ENCODE results near the gene MCTP1.
"Not testable (repeated sequence)": the region's sequence is repeated elsewhere in the genome, so short reads cannot be mapped to it uniquely, and the experiment has no call there.

The MCTP1 gene

DNA sequence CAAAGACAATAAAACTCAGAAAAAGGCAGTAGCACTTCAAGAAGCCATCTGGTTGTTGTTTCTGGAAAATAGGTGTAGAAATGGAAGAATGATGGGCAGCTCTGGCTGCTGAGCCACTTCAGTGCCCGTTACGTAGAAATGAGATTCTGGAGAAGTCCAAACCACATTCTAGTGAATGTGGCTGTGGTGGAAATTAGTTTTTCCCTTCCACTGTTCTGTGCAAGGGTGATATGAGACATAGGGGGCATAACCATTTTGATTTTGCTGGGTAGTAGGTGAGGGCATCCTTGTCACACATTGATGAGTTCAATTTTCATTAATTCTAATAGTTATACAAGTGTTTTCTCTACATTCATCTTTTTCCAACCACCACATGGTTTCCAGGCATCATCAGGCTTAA lies 275.1 kb downstream of the MCTP1 start:
- Histone ChIP-seq H3K9me3 (ENCODE audit: low read depth, low read length) (no peaks in the 10 kb centered on the region), H3K9ac (ENCODE audit: insufficient read length) (no peak overlapping the region), H3K36me3 (ENCODE audit: insufficient read depth, low read length) (no peaks in the 10 kb centered on the region), H3K27ac (no peak overlapping the region), H3K4me3 (no peak overlapping the region)
- TF ChIP-seq FOXP2 (optimal IDR thresholded peaks at IDR 0.05; ENCODE audit: control extremely low read depth, extremely low read length, insufficient read depth) (no peak), POLR2AphosphoS5 (IDR thresholded peaks at IDR 0.05; ENCODE audit: borderline replicate concordance, low read depth, low read length) (no peak), EZH2 (IDR thresholded peaks at IDR 0.05) (no peak)
- no peak for DNase-seq (ENCODE audit: low read depth, low spot score)

- no peak for DNase-seq (ENCODE audit: low read depth, low spot score)
- Histone ChIP-seq H3K27ac (no peak overlapping the region), H3K9ac (ENCODE audit: insufficient read length) (no peak overlapping the region), H3K9me3 (ENCODE audit: low read depth, low read length) (no peaks in the 10 kb centered on the region), H3K4me3 (no peak overlapping the region), H3K36me3 (ENCODE audit: insufficient read depth, low read length) (no peaks in the 10 kb centered on the region)
- TF ChIP-seq FOXP2 (optimal IDR thresholded peaks at IDR 0.05; ENCODE audit: control extremely low read depth, extremely low read length, insufficient read depth), result no peak
- no peak for TF ChIP-seq POLR2AphosphoS5 (IDR thresholded peaks at IDR 0.05; ENCODE audit: borderline replicate concordance, low read depth, low read length)
- no peak for TF ChIP-seq EZH2 (IDR thresholded peaks at IDR 0.05)
Measured at GRCh38 chr5:95007921-95008597, 276.8 kb downstream of the MCTP1 start.

- no peak overlapping the region for H3K27ac ChIP-seq
- no peak overlapping the region for H3K9ac ChIP-seq (ENCODE audit: insufficient read length)
- no peak for TF ChIP-seq FOXP2 (optimal IDR thresholded peaks at IDR 0.05; ENCODE audit: control extremely low read depth, extremely low read length, insufficient read depth)
- TF ChIP-seq POLR2AphosphoS5 (IDR thresholded peaks at IDR 0.05; ENCODE audit: borderline replicate concordance, low read depth, low read length), result no peak
- TF ChIP-seq EZH2 (IDR thresholded peaks at IDR 0.05), result no peak
- H3K9me3 ChIP-seq (ENCODE audit: low read depth, low read length), result no peaks in the 10 kb centered on the region
- no peak for DNase-seq (ENCODE audit: low read depth, low spot score)
- no peaks in the 10 kb centered on the region for H3K36me3 ChIP-seq (ENCODE audit: insufficient read depth, low read length)
- H3K4me3 ChIP-seq, result no peak overlapping the region
Measured at GRCh38 chr5:95005811-95006210, 279.1 kb downstream of the MCTP1 start.

- no peaks in the 10 kb centered on the region for H3K36me3 ChIP-seq (ENCODE audit: insufficient read depth, low read length)
- DNase-seq (ENCODE audit: low read depth, low spot score), result no peak
- H3K27ac ChIP-seq, result no peak overlapping the region
- H3K9me3 ChIP-seq (ENCODE audit: low read depth, low read length), result no peaks in the 10 kb centered on the region
- H3K4me3 ChIP-seq, result peak overlapping the region; percentile 28
- H3K9ac ChIP-seq (ENCODE audit: insufficient read length), result no peak overlapping the region
- no peak for TF ChIP-seq POLR2AphosphoS5 (IDR thresholded peaks at IDR 0.05; ENCODE audit: borderline replicate concordance, low read depth, low read length)
- no peak for TF ChIP-seq FOXP2 (optimal IDR thresholded peaks at IDR 0.05; ENCODE audit: control extremely low read depth, extremely low read length, insufficient read depth)
- TF ChIP-seq EZH2 (IDR thresholded peaks at IDR 0.05), result no peak
Measured at GRCh38 chr5:94998670-94999069, 286.2 kb downstream of the MCTP1 start.

DNA sequence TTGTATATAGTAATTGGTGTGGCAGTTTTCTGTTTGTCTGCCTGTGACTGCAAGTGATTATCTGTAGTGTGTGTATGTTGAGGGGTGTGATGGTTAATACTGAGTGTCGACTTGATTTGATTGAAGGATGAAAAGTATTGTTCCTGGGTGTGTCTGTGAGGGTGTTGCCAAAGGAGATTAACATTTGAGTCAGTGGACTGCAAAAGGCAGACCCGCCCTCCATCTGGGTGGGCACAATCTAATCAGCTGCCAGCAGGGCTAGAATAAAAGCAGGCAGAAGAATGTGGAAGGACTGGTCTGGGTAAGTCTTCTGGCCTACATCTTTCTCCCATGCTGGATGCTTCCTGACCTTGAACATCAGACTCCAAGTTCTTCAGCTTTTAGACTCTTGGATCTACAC lies 290.4 kb downstream of the MCTP1 start:
- not testable (repeated sequence) for H3K36me3 ChIP-seq (ENCODE audit: insufficient read depth, low read length); H3K27ac ChIP-seq; H3K9me3 ChIP-seq (ENCODE audit: low read depth, low read length); DNase-seq (ENCODE audit: low read depth, low spot score); H3K4me3 ChIP-seq; H3K9ac ChIP-seq (ENCODE audit: insufficient read length)

GRCh38 chr5:94993491-94993890 lies 291.4 kb downstream of the MCTP1 start:
- Histone ChIP-seq H3K9ac (ENCODE audit: insufficient read length) (no peak overlapping the region), H3K36me3 (ENCODE audit: insufficient read depth, low read length) (no peaks in the 10 kb centered on the region), H3K9me3 (ENCODE audit: low read depth, low read length) (no peaks in the 10 kb centered on the region), H3K27ac (no peak overlapping the region), H3K4me3 (no peak overlapping the region)
- TF ChIP-seq FOXP2 (optimal IDR thresholded peaks at IDR 0.05; ENCODE audit: control extremely low read depth, extremely low read length, insufficient read depth) (no peak), EZH2 (IDR thresholded peaks at IDR 0.05) (no peak), POLR2AphosphoS5 (IDR thresholded peaks at IDR 0.05; ENCODE audit: borderline replicate concordance, low read depth, low read length) (no peak)
- DNase-seq (ENCODE audit: low read depth, low spot score), result no peak

DNA sequence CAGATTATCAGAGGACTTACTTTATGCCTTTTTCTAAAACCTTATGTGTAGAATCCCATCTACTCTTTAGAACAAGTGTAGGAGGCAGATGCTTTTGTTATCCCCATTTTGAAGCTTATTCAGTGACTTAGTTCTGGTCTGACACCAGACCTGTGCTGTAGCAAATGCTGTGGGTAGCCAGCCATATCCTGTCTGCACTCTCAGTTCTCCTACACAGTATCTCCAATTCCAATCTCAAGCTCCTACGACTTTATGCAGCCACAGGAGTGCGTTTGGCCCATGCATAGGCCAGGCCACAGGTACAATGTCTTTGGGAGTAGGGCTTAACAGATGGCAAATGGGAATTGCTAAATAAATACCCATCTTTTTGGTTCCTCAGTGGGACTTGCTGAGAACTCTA lies 292.6 kb downstream of the MCTP1 start:
- no peak overlapping the region for H3K9ac ChIP-seq (ENCODE audit: insufficient read length)
- TF ChIP-seq POLR2AphosphoS5 (IDR thresholded peaks at IDR 0.05; ENCODE audit: borderline replicate concordance, low read depth, low read length), result no peak
- TF ChIP-seq FOXP2 (optimal IDR thresholded peaks at IDR 0.05; ENCODE audit: control extremely low read depth, extremely low read length, insufficient read depth), result no peak
- TF ChIP-seq EZH2 (IDR thresholded peaks at IDR 0.05), result no peak
- no peaks in the 10 kb centered on the region for H3K9me3 ChIP-seq (ENCODE audit: low read depth, low read length)
- H3K27ac ChIP-seq, result no peak overlapping the region
- DNase-seq (ENCODE audit: low read depth, low spot score), result no peak
- no peak overlapping the region for H3K4me3 ChIP-seq
- H3K36me3 ChIP-seq (ENCODE audit: insufficient read depth, low read length), result no peaks in the 10 kb centered on the region

DNA sequence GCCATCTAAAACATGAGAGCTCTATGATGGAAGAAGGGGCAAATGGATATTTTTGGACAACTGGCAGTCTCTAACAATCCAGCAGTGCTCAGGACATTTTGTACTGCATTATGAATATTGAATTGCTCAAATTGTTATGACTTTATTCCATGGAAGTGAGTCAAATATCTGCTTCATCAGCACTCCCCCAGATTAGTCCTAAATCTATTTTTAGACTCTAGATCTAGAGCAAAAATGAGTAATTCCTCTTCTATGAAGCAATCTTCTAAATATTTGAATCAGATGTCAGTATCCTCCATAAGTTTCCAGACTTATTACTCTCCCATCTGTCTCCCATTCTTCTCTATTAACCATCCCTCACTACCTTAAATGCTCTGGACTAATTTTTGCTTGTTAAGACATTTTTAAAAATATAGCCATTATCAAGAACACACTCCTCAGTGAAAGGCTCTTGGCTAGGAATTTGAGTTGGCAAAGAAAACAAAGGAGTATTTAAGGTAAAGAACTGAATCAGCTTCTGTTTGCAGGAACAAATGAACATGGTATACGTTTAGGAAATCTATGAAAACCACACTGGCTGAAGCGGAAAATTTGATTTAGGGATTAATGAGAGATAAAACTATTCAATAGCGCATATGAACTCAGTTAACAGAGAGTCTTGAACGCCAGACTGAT lies 300.9 kb downstream of the MCTP1 start:
- H3K36me3 ChIP-seq (ENCODE audit: insufficient read depth, low read length), result no peaks in the 10 kb centered on the region
- no peaks in the 10 kb centered on the region for H3K9me3 ChIP-seq (ENCODE audit: low read depth, low read length)
- no peak for TF ChIP-seq FOXP2 (optimal IDR thresholded peaks at IDR 0.05; ENCODE audit: control extremely low read depth, extremely low read length, insufficient read depth)
- no peak for TF ChIP-seq EZH2 (IDR thresholded peaks at IDR 0.05)
- TF ChIP-seq POLR2AphosphoS5 (IDR thresholded peaks at IDR 0.05; ENCODE audit: borderline replicate concordance, low read depth, low read length), result no peak
- H3K9ac ChIP-seq (ENCODE audit: insufficient read length), result no peak overlapping the region
- peak overlapping the region; percentile 84 for H3K27ac ChIP-seq
- no peak for DNase-seq (ENCODE audit: low read depth, low spot score)
- peak overlapping the region; percentile 58 for H3K4me3 ChIP-seq

- no peak for DNase-seq (ENCODE audit: low read depth, low spot score)
- TF ChIP-seq FOXP2 (optimal IDR thresholded peaks at IDR 0.05; ENCODE audit: control extremely low read depth, extremely low read length, insufficient read depth), result no peak
- TF ChIP-seq POLR2AphosphoS5 (IDR thresholded peaks at IDR 0.05; ENCODE audit: borderline replicate concordance, low read depth, low read length), result no peak
- TF ChIP-seq EZH2 (IDR thresholded peaks at IDR 0.05), result no peak
- Histone ChIP-seq H3K9ac (ENCODE audit: insufficient read length) (no peak overlapping the region), H3K27ac (no peak overlapping the region), H3K4me3 (no peak overlapping the region), H3K9me3 (ENCODE audit: low read depth, low read length) (no peaks in the 10 kb centered on the region; the same call in 1 of the 2 replicates), H3K36me3 (ENCODE audit: insufficient read depth, low read length) (no peaks in the 10 kb centered on the region)
Measured at GRCh38 chr5:94977437-94977836, 307.5 kb downstream of the MCTP1 start.
